ENCODE results near the gene MXI1.
"Not testable (repeated sequence)": the region's sequence is repeated elsewhere in the genome, so short reads cannot be mapped to it uniquely, and the experiment has no call there.

The MXI1 gene

DNA sequence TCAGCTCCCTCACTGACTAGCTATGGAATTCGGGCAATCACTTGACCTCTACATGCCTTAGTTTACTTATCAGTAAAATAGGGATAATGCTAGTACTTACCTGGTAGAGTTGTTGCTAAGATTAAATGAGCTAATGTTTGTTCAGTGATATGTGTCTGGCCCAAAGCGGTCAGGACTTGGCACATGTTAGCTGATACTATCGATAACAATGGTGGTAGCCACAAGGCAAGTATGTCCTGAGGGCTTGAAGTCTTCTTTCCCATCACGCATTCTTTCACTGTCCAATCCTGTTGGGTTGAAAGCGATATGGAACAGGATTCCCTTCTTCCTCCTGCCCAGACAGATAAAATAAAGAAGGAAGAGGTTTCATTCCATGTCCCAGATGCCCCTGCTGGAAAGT lies 25.5 kb upstream of the MXI1 start:
- no peak for DNase-seq

DNA sequence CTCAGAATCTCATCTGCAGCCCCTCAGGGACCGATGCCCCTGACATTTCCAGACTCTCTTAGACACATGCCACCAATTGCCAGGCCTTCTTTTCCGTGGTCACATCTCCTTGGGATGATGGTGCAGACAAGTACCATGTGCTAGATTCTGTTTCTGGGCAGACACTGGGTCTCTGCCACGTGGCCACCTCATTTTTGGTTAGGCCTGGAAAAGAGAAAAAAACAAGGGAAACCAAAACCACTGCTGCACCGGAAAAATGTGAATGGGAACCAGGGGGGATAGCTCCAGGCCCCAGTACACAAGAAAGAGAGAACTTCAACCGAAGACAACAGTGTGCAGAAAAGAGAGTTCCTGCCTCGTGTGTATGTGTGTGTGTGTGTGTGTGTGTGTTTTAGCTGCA lies 23.0 kb upstream of the MXI1 start:
- no peak for DNase-seq

- DNase-seq: not testable (repeated sequence)
Measured at GRCh38 chr10:110185646-110186182, 21.7 kb upstream of the MXI1 start.

DNA sequence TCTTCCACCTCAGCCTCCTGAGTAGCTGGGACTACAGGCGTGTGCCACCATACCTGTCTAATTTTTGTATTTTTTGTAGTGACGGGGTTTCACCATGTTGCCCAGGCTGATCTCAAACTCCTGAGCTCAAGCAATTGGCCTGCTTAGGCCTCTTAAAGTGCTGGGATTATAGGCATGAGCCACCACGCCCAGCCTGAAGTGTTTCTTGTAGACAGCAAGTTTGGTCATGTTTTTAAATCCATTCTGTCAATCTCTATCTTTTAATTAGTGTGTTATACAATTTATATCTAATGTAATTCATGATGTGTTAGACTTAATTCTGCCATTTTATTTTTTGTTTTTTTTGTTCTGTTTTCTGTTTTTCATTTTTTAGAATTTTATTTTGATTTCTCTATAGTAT lies 17.2 kb upstream of the MXI1 start:
- DNase-seq: no peak

DNA sequence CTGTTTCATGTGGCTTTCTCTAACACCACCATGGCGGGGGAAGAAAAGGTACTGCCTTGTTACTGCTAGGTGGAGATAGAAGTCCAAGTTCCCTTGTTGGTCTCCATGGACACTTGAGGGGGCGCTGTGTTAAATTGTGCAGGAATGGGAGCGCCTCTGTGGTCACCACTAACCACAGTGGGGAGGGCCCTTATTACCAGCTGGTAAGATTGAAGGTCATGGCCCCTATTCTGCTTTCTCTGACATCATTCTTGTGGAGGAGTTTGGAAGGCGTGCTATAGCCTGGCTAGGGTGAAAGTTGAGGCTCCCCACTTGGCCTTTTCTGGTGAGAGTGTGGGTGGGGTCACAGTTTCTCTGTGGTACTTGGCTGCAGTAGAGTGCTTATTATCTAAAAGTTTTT lies 14.9 kb upstream of the MXI1 start:
- DNase-seq: peak; percentile 21

GRCh38 chr10:110200503-110200902 lies 6.9 kb upstream of the MXI1 start:
- DNase-seq: no peak

DNA sequence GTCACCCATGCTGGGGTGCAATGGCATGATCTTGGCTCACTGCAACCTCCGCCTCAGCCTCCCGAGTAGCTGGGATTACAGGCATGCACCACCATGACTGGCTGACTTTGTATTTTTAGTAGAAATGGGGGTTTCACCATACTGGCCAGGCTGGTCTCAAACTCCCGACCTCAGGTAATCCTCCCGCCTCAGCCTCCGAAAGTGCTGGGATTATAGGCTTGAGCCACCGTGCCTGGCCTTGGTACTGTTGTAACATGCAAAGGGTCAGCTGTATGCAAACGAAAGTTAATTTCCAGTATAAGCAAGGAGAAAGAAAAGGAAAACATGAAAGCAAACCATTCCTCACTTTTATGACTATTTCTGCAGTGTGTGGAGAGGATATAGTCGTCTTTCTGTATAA lies 6.4 kb upstream of the MXI1 start:
- not testable (repeated sequence) for DNase-seq

GRCh38 chr10:110203500-110204455 lies 3.6 kb upstream of the MXI1 start:
- DNase-seq: no peak

DNA sequence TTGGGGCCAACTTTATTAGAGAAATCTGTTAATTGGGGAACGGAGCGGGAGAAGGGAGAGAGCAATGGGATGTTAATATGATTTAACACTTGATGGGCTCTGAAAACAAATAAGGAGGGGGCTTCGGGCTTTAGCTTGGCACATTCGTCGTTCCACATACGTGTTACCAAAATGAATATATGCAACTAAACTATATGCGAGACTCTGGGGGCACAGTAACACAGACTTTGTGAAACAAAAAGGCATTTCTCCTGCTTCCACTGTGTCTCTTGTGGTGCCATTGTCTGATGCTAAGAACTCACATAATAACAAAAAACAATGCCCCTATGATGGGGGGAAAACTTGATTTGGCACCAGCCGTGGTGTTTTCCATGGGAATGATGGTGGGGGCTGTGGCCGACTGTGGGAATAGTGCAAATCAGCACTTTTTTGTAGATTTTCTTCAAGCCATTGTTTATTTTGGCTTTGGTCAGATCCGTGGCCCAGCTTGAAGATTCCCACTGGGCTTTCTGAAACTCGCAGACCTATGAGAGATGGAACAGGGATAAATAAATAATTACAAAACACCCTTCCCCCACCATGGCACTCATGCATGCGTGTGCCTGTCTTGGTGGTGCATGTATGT lies 2.2 kb upstream of the MXI1 start:
- no peak for DNase-seq

GRCh38 chr10:110207805-110208613 lies 604 bp downstream of the MXI1 start:
- peak; percentile 61 for DNase-seq

DNA sequence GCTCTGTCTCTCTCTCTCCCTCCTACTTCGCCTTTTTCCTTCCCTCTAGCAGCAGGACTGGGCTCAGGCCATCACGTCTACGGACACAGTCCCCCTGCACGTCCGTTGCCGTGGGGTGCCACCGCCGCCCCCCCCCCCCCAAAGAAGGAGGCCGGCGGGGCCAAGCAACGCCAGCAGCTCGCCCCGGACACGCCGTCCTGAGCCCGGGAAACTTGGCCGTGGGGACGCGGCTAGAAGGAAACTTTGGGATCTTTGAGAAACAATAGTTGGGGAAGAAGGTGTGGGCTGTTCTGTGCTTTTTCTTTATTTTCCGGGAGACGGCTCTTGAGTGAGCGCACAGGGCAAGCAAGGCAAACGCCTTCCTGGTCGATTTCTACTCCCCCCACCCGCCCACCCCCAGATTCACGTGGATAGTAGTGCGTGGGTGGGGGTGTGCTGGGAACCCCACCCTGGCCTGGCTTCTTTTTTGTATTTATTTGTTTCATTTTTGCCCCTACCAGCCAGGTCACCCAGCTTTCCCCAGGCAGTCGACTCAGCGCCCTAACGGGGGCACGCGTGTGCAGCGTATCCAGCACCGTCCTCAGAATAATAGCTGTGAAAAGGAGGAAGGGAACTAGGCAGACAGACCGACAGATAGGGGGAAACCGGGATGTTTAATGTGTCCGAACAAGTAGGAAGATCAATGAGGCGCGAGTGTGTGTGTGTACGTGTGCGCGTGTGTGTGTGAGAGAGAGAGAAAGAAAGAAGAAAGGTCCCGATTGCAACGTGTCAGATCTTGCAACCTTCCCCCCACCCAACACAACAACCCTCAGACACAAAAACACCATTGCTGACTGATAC lies 1.4 kb downstream of the MXI1 start:
- DNase-seq: peak; percentile 46

GRCh38 chr10:110209454-110209925 lies 2.1 kb downstream of the MXI1 start:
- peak; percentile 75 for DNase-seq

- DNase-seq: no peak
Measured at GRCh38 chr10:110209926-110210673, 2.7 kb downstream of the MXI1 start.

DNA sequence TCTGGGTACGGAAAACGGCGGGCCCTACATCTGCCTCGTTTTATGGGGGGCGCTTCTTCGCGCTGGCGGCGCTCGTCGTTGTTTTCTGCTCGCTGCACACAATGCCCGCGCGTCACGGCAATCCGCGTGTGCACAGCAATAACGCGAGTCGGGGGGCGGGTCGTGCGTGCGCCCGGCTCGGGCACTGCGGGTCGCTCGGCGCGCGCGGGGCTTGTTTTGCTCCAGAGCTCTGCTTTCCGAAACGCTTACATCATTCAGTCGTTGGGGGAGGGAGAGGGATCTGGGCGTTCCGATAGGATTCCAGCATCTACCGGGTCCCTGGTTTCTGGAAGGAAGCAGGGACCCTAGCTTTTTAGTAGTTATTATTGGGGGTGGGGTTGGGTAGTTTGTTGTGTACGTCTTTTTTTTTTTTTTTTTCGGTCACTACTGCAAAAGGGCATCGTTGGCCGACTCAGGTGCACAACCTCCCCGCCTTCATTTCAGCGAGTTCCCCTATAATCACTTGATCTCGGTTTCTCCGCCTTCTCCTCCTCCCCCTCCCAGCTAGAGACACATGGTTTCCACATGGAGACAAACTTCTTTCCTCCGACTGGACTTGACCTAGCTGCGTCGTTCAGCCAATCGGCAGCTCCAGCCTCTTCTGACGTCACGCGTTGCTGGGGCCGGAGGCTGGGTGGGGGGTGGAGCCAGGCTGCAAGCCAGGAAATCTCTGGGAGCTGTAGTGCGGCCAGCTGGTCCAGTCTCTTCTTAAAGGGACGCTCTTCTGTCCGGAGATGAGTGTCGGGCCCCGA lies 3.5 kb downstream of the MXI1 start:
- DNase-seq: peak; percentile 94

GRCh38 chr10:110211465-110211843 lies 4.0 kb downstream of the MXI1 start:
- DNase-seq: no peak

DNA sequence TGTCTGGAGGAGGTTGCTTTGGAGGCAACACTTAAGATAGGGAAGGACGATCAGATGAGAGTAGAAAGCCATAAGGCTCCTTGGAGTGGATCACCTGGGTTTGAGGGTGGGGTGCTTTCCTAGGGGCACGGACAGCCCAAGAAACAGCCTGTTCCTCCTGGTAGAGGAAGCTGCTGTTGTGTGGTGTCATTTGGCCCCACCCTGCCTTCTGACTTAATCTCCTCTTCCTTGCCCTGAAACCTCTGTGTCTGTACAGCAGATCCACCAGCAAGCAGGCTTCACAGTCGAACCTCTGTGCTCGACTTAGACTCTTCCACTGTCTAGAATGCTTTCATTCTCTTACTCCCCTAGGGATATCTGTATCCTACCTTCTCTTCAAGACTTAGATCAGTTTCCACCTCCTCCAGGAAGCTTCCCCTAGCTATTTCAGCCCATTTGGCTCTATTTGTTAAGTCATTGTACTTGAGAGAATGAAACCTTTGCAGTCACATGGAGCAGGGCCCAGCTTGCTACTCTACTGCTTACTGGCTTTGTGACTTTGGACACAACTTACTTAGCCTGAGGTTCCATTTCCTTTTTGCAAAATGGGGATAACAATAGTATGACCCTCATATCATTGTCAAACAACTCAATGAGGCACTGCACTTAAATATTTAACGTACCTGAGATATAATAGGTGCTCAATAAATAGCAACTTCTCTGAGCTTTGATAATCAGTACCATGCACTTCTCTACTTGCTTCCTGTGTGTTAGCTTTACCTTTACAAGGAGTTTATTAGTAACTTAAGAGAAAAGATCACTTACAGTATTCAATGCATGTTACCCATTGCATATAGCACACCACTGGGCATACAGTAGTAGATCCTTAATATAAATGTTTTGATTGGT lies 5.0 kb downstream of the MXI1 start:
- peak; percentile 69 for DNase-seq

GRCh38 chr10:110214371-110214826 lies 7.0 kb downstream of the MXI1 start:
- DNase-seq: peak; percentile 38

DNA sequence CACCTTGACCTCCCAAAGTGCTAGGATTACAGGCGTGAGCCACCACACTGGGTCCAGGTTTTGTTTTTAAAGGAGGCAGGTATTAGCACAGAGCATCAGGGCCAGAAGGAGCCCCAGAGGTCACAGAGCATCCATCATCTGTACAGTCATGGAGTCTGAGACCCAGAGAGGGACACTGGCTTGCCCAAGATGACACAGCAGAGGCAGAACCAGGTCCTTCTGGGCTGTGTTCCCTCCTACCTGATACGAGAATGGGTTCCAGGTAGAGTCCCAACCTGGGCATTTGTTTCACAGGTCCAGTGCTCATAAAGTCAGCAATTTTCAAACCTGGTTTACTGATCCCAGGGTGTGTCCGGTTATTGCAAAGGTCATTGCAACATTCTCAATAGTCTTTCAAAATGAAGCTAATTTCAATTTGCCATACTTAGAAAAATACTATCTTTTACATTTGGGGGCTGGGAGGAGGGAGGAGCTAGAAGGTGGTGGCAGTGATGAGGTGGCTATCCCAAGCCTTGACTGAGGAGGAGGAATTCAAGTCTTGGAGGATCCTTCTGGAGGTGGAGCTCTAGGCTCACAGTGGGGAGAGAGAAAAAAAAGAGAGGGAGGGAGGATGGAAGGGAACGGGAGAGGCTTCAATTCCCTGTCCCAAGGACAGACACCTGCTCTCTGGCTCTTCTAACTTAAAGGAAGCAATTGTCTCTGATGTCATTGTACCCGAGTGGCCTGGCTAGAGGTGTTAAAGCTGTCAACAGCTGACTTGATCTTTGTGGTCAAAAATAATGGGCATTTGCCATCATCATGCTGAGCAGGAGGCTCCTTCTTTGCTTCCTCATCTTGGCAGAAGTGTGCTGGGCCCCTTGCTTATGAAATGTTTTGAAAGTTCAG lies 8.1 kb downstream of the MXI1 start:
- no peak for DNase-seq
